Common myeloid progenitor, CD34-positive (primary cell): ENCODE measurements around the gene GAK.

ENCODE experiments used
- CTCF ChIA-PET: fragments of 350-600 bp; sonication (Branson Sonifier 250); formaldehyde crosslinking; loops from one replicate; lab custom pipeline; 2021; ENCODE audit warnings: antibody characterized with exemption; lab: Charles Lee
- POLR2A ChIA-PET: fragments of 350-600 bp; sonication (Branson Sonifier 250); formaldehyde crosslinking; loops from one replicate; lab custom pipeline; 2021; ENCODE audit warnings: antibody characterized with exemption; lab: Charles Lee
- DNase-seq, 3 donors: peaks; one replicate each; pipeline versions ENCODE4 v3.0.0 to v3.0.0-alpha.2; 2013
- H3K27ac ChIP-seq, 2 experiments: 1 replicate in 1 of 2; 2 replicates in 1 of 2; pipeline ENCODE4 v1.7.0; 2013; ENCODE audit warnings: inconsistent platforms in 2 of 2, low read length in 2 of 2, mild to moderate bottlenecking in 2 of 2, low read depth in 1 of 2, moderate library complexity in 1 of 2; ENCODE audit not compliant: severe bottlenecking in 2 of 2, insufficient read depth in 1 of 2, poor library complexity in 1 of 2
- H3K27me3 ChIP-seq, 5 experiments: replicated peaks in 2 of 5; 1 replicate in 3 of 5; 2 replicates in 2 of 5; pipeline versions ENCODE4 v1.6.1 to v1.7.0; 2013; ENCODE audit warnings: low read length in 4 of 5, mild to moderate bottlenecking in 2 of 5, moderate library complexity in 2 of 5, inconsistent platforms in 1 of 5; ENCODE audit not compliant: insufficient read depth in 5 of 5, control insufficient read depth in 4 of 5
- H3K36me3 ChIP-seq, 4 experiments: 1 replicate in 2 of 4; 2 replicates in 2 of 4; pipeline versions ENCODE4 v1.6.1 to v1.7.0; 2013; ENCODE audit warnings: low read length in 3 of 4, control low read depth in 1 of 4, mild to moderate bottlenecking in 1 of 4; ENCODE audit not compliant: control insufficient read depth in 4 of 4, insufficient read depth in 4 of 4
- H3K4me1 ChIP-seq, 4 experiments: 1 replicate in 3 of 4; 2 replicates in 1 of 4; pipeline versions ENCODE4 v1.6.1 to v1.7.1; 2013; ENCODE audit warnings: low read length in 3 of 4, mild to moderate bottlenecking in 3 of 4, control low read depth in 1 of 4, inconsistent platforms in 1 of 4, moderate library complexity in 1 of 4; ENCODE audit not compliant: control insufficient read depth in 4 of 4, insufficient read depth in 4 of 4; ENCODE audit errors: control extremely low read depth in 1 of 4
- H3K4me3 ChIP-seq, 7 experiments: 1 replicate in 4 of 7; 2 replicates in 3 of 7; pipeline versions ENCODE4 v1.5.1 to v1.7.0; 2013; ENCODE audit warnings: mild to moderate bottlenecking in 7 of 7, low read length in 6 of 7, moderate library complexity in 6 of 7, inconsistent platforms in 2 of 7, low read depth in 2 of 7, control low read depth in 1 of 7; ENCODE audit not compliant: insufficient read depth in 4 of 7, control insufficient read depth in 1 of 7; ENCODE audit errors: extremely low read depth in 1 of 7
- H3K9me3 ChIP-seq, 5 experiments: 1 replicate in 4 of 5; 2 replicates in 1 of 5; pipeline versions ENCODE4 v1.6.1 to v1.7.1; 2013; ENCODE audit warnings: low read length in 4 of 5, mild to moderate bottlenecking in 2 of 5, inconsistent platforms in 1 of 5, low read depth in 1 of 5, moderate library complexity in 1 of 5; ENCODE audit not compliant: control insufficient read depth in 4 of 5, insufficient read depth in 2 of 5; ENCODE audit errors: control extremely low read depth in 1 of 5
- WGBS: methylation state at CpG from one replicate; pipeline ENCODE4 v1.1.5; 2013; ENCODE audit not compliant: insufficient coverage; 5-methylcytosine and 5-hydroxymethylcytosine counted together

Gene GAK

DNA sequence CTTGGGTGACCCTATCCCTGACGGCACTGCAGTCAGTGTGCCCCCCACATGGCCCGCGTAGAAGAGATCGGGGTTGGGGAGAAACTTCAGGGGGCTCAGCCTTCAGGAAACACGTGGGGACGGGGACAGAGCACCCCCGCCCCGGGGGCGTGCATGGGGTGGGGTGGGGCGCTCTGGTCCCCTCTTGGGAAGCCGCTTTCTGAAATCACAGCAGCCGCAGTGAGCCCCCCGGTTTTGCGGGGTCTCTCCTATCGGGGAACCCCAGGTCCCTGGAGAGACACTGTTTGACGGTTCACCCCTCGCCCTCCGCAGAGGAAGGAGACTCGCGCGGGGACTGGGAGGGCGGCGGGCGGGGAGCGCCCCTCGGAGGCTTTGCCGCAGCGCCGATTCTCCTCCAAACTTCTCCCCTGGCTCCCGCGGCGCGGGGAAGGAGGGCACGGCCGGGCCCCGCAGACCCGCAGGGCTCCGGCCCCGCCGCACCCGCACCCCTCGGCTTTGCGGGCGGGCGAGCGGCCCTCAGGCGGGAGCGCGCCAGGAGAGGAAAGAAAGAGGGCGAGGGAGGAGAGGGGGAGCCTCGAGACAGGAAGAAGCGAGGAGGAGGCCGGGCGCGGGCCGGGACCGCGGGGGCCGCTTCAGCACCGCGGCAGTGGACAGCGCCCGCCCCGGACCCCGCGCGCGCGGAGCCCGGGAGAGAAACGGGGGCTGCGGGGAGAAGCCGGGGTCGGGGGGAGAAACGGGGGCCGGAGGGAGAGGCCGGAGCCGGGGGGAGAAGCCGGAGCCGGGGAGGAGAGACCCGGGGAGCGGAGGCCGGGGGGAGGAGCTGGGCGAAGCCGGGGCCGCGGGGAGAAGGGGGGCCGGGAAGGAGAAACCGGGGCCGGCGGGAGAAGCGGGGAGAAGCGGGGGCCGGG, 106.8 kb downstream of the GAK start:
- Histone ChIP-seq H3K27me3 (peaks cover 0 to 90% (median 34%) of the 10 kb centered on the region in 5 experiments), H3K36me3 (no peaks in the 10 kb centered on the region), H3K4me1 (peaks cover 0 to 9% (median 4%) of the 10 kb centered on the region in 4 experiments), H3K9me3 (no peaks in the 10 kb centered on the region), H3K27ac (no peak overlapping the region), H3K4me3 (peak overlapping the region in 1 of 7 experiments; percentile 26)
- DNase-seq, result peak in 2 of 3 donors; percentile 50 to 60
- ChIA-PET POLR2A (no interaction called here), CTCF (no interaction called here)
- WGBS, result 6% methylated on average over 64 of the region's 94 CpGs

DNA sequence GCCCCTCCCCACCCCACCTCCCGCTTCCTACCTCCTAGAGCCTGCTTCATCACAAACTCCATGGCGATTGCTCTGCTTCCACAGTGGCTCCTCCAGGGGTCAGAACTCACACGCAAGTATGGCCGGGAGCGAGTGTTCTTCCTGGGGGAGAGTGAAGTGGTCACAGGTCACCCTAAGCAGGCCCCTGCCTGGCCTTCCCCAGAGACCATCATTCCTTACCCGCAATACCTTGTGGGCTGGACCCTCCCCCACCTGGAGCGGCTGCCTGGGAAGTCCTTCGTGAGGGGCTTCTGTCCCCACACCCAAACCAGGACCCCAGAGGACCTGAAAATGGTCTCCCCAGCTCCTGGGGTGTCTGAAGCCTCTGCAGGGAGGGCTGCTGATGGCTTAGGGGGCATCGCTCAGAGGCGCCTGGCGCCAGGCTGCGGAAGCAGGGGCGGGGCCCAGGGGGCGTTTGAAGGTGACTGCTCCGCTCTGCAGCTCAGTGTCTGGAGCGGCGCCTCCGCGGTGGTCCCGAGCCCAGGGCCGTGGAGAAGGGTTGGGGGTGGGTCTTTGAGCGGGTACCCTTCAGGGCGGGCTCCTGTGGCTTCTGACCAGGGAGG, 107.6 kb downstream of the GAK start:
- Histone ChIP-seq H3K4me1 (peaks cover 0 to 9% (median 4%) of the 10 kb centered on the region in 4 experiments), H3K27ac (no peak overlapping the region), H3K4me3 (no peak overlapping the region), H3K9me3 (peaks cover 0 to 3% (median 0%) of the 10 kb centered on the region in 5 experiments), H3K36me3 (no peaks in the 10 kb centered on the region), H3K27me3 (peaks cover 0 to 90% (median 34%) of the 10 kb centered on the region in 5 experiments)
- 11% methylated on average over 10 of the region's 23 CpGs for WGBS
- ChIA-PET CTCF (no interaction called here), POLR2A (no interaction called here)
- no peak for DNase-seq

- WGBS, result 50% methylated on average over 17 of the region's 24 CpGs
- ChIA-PET CTCF (interaction anchor here (0.6 kb wide), 1 partner anchor 309 kb away, joined by 3 read pairs; no protein-coding TSS in a partner anchor), POLR2A (no interaction called here)
- Histone ChIP-seq H3K36me3 (no peaks in the 10 kb centered on the region), H3K4me3 (no peak overlapping the region), H3K27me3 (peaks cover 3 to 88% (median 31%) of the 10 kb centered on the region in 5 experiments), H3K27ac (no peak overlapping the region), H3K9me3 (peaks cover 0 to 6% (median 0%) of the 10 kb centered on the region in 5 experiments), H3K4me1 (peaks cover 0 to 9% (median 4%) of the 10 kb centered on the region in 4 experiments)
- DNase-seq, result no peak
Measured at GRCh38 chr4:823761-824460, 108.2 kb downstream of the GAK start.

GRCh38 chr4:823176-823760, 108.8 kb downstream of the GAK start:
- WGBS, result 81% methylated on average over 18 of the region's 21 CpGs
- Histone ChIP-seq H3K27me3 (peaks cover 4 to 87% (median 29%) of the 10 kb centered on the region in 5 experiments), H3K36me3 (no peaks in the 10 kb centered on the region), H3K4me3 (no peak overlapping the region), H3K9me3 (peaks cover 0 to 6% (median 0%) of the 10 kb centered on the region in 5 experiments), H3K27ac (no peak overlapping the region), H3K4me1 (peaks cover 0 to 9% (median 4%) of the 10 kb centered on the region in 4 experiments)
- CTCF ChIA-PET, result interaction anchor here (0.6 kb wide), 1 partner anchor 310 kb away, joined by 3 read pairs; no protein-coding TSS in a partner anchor
- POLR2A ChIA-PET, result no interaction called here
- no peak for DNase-seq

DNA sequence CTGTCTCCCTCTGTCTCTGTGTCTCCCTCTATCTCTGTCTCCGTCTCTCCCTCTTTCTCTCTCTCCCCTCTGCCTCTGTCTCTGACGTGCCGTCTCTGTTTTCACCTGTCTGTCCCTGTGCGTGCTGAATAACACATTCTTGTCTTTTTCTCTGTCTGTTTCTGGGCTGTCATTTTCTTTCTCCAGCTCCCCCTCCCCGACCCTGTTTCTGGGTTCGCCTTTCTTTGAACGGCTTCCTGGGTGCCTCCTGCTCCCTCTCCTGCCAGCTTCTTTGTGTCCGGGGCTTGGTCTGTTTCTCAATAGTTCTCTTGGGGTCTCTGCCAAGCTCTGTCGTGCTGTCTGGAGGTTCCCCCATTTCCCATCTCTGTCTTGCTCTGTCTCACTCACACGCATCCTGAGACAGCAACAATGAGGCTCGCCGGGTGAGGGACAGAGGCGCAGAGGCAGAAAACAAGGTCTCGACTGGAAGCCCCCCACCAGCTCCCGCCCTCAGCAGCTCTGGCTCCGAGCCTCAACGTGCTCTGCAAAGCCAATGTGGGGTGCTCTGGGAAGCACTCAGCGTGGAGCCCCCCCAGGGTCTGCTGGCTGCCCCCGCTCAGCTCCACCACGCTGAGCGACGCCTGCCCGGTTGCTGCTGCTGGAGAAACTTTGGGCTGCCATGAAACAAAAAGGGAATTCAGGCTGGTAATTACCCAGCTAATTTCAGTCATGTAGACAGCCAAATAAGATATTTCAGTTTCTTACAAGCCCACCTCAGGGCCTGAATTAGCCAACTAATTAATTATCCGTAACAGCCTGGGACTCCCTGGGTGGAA, 109.5 kb downstream of the GAK start:
- no peak for DNase-seq
- Histone ChIP-seq H3K4me1 (peaks cover 0 to 9% (median 4%) of the 10 kb centered on the region in 4 experiments), H3K9me3 (peaks cover 0 to 6% (median 0%) of the 10 kb centered on the region in 5 experiments), H3K27ac (no peak overlapping the region), H3K4me3 (no peak overlapping the region), H3K27me3 (peaks cover 4 to 87% (median 26%) of the 10 kb centered on the region in 5 experiments), H3K36me3 (no peaks in the 10 kb centered on the region)
- ChIA-PET CTCF (no interaction called here), POLR2A (no interaction called here)
- WGBS, result 58% methylated on average over 24 of the region's 24 CpGs

DNA sequence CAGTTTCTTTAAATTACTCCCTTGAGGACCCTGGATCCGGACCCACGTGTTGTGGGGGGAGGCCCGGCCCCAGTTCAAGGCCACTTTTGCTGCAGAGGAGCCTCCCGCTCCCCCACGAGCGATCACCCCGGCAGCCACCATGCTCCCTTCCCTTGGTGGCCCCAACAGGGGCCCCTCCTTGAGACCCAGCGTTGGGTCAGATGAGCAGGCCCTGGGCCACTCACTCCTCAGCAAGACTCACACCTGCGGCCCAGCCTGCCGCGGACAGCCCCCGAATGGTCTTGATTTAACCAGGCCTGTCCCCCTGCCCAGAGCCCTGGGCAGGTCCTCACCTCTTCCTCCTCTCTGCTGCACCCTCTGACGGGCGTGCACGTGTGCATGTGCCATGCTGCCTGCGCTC, 110.5 kb downstream of the GAK start:
- WGBS, result 83% methylated on average over 16 of the region's 16 CpGs
- Histone ChIP-seq H3K9me3 (peaks cover 0 to 6% (median 0%) of the 10 kb centered on the region in 5 experiments), H3K27ac (no peak overlapping the region), H3K4me1 (peaks cover 0 to 6% (median 2%) of the 10 kb centered on the region in 4 experiments), H3K36me3 (no peaks in the 10 kb centered on the region), H3K27me3 (peaks cover 4 to 84% (median 22%) of the 10 kb centered on the region in 5 experiments), H3K4me3 (no peak overlapping the region)
- ChIA-PET POLR2A (no interaction called here), CTCF (no interaction called here)
- no peak for DNase-seq
